Testis (tissue), 3 donors: ENCODE results near the gene VKORC1. TPM values are rescaled to one million over a fixed set of nuclear protein-coding genes. Genes with fewer than 3 reads are reported as not detected.

ENCODE experiments used
- DNase-seq: peaks from one replicate; pipeline ENCODE4 v3.0.0-alpha.2; 2019
- H3K27ac ChIP-seq, 2 donors: fragments of 200-600 bp; sonication (generic); one replicate each; pipeline ENCODE4 v1.5.1; 2019
- H3K27me3 ChIP-seq: fragments of 200-600 bp; sonication (generic); one replicate; pipeline ENCODE4 v1.5.1; 2019
- H3K36me3 ChIP-seq: fragments of 200-600 bp; sonication (generic); one replicate; pipeline ENCODE4 v1.5.1; 2017; ENCODE audit warnings: low read depth; ENCODE audit errors: missing control alignments
- H3K4me1 ChIP-seq: fragments of 200-600 bp; sonication (generic); one replicate; pipeline ENCODE4 v1.5.1; 2019
- H3K4me3 ChIP-seq, 2 donors: fragments of 200-600 bp; sonication (generic); one replicate each; pipeline ENCODE4 v1.5.1; 2017 to 2019
- H3K9me3 ChIP-seq: fragments of 200-600 bp; sonication (generic); one replicate; pipeline ENCODE4 v1.5.1; 2017
- POLR2A ChIP-seq: fragments of 450-650 bp; IDR thresholded peaks from one replicate; pipeline ENCODE4 v1.6.1; 2017; ENCODE audit warnings: antibody characterized with exemption, mild to moderate bottlenecking, moderate library complexity
- WGBS, 2 donors: methylation state at CpG; one replicate each; pipeline ENCODE4 v1.1.5; 2018; 5-methylcytosine and 5-hydroxymethylcytosine counted together
- intact Hi-C: fragments of 100-400 bp; cut with DNase I; formaldehyde crosslinking; loops from one replicate; pipeline ENCODE4 v1.15.1; 2023; ENCODE audit warnings: low total_unique reads
- polyA plus RNA-seq: library from polyadenylated mRNA; stranded (reverse); fragments of 350-450 nt; fragmentation: Illumina TruSeq; extraction: RNeasy Lipid Tissue Mini Kit (QIAGEN cat#74804); gene quantifications from one replicate; pipeline ENCODE4 v1.2.3, GENCODE V29; 2014; ENCODE audit warnings: low read depth, low replicate concordance; ENCODE audit not compliant: insufficient read depth
- total RNA-seq, 2 donors: library from RNA; depleted of rRNA; stranded (reverse); fragments of >200 nt; gene quantifications; one replicate each; pipeline ENCODE4 v1.2.3, GENCODE V29; 2016
- TF ChIP-seq, protein P1 (sequence below), 3 experiments: fragments of 450-650 bp in 2 of 3; fragments of 200-600 bp in 1 of 3; sonication (generic) in 1 of 3; IDR thresholded peaks; one replicate each; pipeline ENCODE4 v1.5.1; 2016 to 2019; ENCODE audit warnings: antibody characterized with exemption in 3 of 3, mild to moderate bottlenecking in 2 of 3, moderate library complexity in 1 of 3

VKORC1 gene
- total and polyA plus RNA-seq, 3 donors from 2014 or later = 102 to 183 (median 102) TPM

DNA sequence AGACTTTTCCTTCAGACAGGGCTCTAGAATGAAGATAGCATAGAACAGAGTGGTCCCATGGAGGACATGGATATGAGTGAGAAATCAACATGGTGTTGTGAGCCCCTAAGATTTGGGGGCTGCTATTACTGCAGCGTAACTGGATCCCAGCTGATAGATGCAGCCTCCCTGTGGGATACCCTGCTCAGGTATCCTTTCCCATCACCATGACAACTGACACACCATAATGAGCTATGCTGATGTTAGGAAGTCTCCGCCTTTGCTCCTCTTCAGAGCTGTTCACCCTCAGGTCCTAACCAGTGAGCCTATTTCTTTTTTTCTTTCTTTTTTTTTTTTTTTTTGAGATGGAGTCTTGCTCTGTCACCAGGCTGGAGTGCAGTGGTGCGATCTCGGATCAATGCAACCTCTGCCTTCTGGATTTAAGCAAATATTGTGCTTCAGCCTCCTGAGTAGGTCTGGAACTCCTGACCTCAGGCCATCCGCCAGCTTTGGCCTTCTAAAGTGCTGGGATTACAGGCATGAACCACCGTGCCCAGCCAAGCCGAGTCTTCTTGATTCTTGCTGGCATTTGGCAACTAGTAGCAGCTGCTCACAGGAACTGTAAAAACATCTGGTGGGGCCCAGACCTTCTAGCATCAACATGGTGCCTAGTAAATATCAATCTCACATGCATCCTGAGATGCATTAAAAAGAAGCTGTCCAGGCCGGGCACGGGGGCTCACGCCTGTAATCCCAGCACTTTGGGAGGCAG lies 44.1 kb downstream of the VKORC1 start:
- no peaks in the 10 kb centered on the region for H3K36me3 ChIP-seq
- no peaks in the 10 kb centered on the region for H3K27me3 ChIP-seq
- H3K9me3 ChIP-seq = no peaks in the 10 kb centered on the region
- no peak overlapping the region for H3K27ac ChIP-seq
- H3K4me1 ChIP-seq = no peaks in the 10 kb centered on the region
- TF ChIP-seq, protein P1, sequence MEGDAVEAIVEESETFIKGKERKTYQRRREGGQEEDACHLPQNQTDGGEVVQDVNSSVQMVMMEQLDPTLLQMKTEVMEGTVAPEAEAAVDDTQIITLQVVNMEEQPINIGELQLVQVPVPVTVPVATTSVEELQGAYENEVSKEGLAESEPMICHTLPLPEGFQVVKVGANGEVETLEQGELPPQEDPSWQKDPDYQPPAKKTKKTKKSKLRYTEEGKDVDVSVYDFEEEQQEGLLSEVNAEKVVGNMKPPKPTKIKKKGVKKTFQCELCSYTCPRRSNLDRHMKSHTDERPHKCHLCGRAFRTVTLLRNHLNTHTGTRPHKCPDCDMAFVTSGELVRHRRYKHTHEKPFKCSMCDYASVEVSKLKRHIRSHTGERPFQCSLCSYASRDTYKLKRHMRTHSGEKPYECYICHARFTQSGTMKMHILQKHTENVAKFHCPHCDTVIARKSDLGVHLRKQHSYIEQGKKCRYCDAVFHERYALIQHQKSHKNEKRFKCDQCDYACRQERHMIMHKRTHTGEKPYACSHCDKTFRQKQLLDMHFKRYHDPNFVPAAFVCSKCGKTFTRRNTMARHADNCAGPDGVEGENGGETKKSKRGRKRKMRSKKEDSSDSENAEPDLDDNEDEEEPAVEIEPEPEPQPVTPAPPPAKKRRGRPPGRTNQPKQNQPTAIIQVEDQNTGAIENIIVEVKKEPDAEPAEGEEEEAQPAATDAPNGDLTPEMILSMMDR (IDR thresholded peaks at IDR 0.05) = no peak
- no peak for TF ChIP-seq POLR2A
- no peak for DNase-seq
- intact Hi-C loops = no loop called here
- WGBS, 2 donors = 83 to 88% methylated on average over 8 to 10 of the region's 10 CpGs
- no peak overlapping the region for H3K4me3 ChIP-seq

DNA sequence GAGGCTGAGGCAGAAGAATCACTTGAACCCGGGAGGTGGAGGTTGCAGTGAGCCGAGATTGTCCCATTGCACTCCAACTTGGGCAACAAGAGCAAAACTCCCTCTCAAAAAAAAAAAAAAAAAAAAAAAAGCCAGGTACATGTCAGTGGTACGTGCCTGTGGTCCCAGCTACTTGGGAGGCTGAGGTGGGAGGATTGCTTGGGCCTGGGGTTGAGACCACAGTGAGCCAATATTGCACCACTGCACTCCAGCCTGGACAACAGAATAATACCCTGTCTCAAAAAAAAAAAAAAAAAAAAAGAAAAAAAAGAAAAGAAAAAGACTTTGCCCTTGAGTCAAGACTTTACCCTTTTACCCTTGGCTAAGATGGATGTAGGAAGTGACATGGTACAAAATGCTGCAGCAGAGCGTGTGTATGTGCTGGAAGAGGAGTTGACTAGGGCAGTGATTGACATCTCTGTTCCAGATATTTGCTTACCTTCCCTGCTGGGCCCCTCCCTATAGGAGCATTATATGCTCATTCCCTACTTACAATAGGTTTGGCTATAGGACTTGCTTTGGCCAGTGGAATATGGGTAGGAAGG lies 50.6 kb downstream of the VKORC1 start:
- DNase-seq = no peak
- Histone ChIP-seq H3K36me3 (no peaks in the 10 kb centered on the region), H3K27ac (no peak overlapping the region), H3K9me3 (no peaks in the 10 kb centered on the region), H3K27me3 (no peaks in the 10 kb centered on the region), H3K4me1 (no peaks in the 10 kb centered on the region), H3K4me3 (no peak overlapping the region)
- TF ChIP-seq, protein P1 (IDR thresholded peaks at IDR 0.05) = no peak
- TF ChIP-seq POLR2A = no peak
- intact Hi-C loops = no loop called here
- WGBS, 2 donors = 81 to 89% methylated on average over 4 of the region's 4 CpGs

DNA sequence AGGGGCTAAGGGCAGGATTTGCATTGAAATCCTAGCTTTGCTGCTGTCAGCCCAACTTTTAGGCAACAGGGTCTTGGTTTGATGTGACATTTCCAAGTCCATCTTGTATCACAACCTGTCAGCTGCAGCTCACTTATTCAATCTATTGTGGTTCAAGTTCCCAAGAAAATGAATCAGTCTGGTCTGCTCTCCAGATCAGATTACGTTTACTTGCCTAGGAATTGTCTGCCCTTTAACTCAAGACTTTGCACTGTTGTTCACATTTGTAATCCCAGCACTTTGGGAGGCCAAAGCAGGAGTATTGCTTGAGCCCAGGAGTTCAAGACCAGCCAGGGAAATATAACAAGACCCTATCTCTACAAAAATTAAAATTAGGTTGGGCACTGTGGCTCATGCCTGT lies 51.2 kb downstream of the VKORC1 start:
- H3K36me3 ChIP-seq = no peaks in the 10 kb centered on the region
- no peak overlapping the region for H3K4me3 ChIP-seq
- no peaks in the 10 kb centered on the region for H3K27me3 ChIP-seq
- no peak for DNase-seq
- whole genome bisulfite sequencing, 2 donors = 88 to 97% methylated on average over 1 of the region's 1 CpG
- H3K4me1 ChIP-seq = no peaks in the 10 kb centered on the region
- TF ChIP-seq, protein P1 (IDR thresholded peaks at IDR 0.05) = no peak
- H3K9me3 ChIP-seq = no peaks in the 10 kb centered on the region
- intact Hi-C loops = no loop called here
- no peak overlapping the region for H3K27ac ChIP-seq

DNA sequence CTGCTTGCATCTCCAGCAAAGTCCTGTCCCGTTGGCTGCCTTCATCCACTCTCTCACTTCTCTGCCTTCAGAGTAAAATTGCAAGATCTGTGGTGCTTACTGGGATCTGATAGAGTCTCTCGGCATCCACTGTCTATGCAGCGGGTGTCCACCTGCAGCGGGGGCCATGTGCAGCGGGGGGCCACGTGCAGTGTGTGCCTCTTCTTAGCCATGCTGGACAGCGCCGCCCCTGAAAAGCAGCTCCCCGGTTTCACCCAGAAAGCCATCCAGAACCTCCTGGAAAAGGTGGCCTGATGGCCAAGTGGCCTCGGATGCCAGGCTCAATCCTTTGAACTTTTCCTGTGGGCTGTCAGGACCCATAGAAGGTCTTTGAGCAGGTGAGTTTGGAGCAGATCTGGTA lies 51.7 kb downstream of the VKORC1 start:
- Histone ChIP-seq H3K4me3 (no peak overlapping the region), H3K36me3 (no peaks in the 10 kb centered on the region), H3K4me1 (no peaks in the 10 kb centered on the region), H3K9me3 (no peaks in the 10 kb centered on the region), H3K27me3 (no peaks in the 10 kb centered on the region), H3K27ac (no peak overlapping the region)
- DNase-seq = no peak
- TF ChIP-seq, protein P1 (IDR thresholded peaks at IDR 0.05) = no peak
- TF ChIP-seq POLR2A = no peak
- WGBS, 2 donors = 48 to 76% methylated on average over 10 of the region's 10 CpGs
- intact Hi-C loops = no loop called here

Other genes with a start within 250 kb of the VKORC1 start
- gene BCL7C, start 200.7 kb downstream of the VKORC1 start, total RNA-seq = 10 to 100 TPM; 49.6 to 57.4 TPM
- 40.2 TPM for gene BCL7C, start 200.7 kb downstream of the VKORC1 start, polyA plus RNA-seq
- gene CTF1, start 198.2 kb downstream of the VKORC1 start, total RNA-seq = 1 to 10 TPM; 5.9 to 9.0 TPM
- 5.6 TPM for gene CTF1, start 198.2 kb downstream of the VKORC1 start, polyA plus RNA-seq
- 100 to 1,000 TPM; 142 to 149 TPM for gene FBXL19, start 171.2 kb downstream of the VKORC1 start, total RNA-seq
- 47.0 TPM for gene FBXL19, start 171.2 kb downstream of the VKORC1 start, polyA plus RNA-seq
- 10 to 100 TPM; 68.6 to 75.0 TPM for gene ORAI3, start 145.7 kb downstream of the VKORC1 start, total RNA-seq
- gene ORAI3, start 145.7 kb downstream of the VKORC1 start, polyA plus RNA-seq = 29.1 TPM
- 10 to 100 TPM; 45.7 to 45.8 TPM for gene SETD1A, start 137.0 kb downstream of the VKORC1 start, total RNA-seq
- 41.4 TPM for gene SETD1A, start 137.0 kb downstream of the VKORC1 start, polyA plus RNA-seq
- gene HSD3B7, start 109.6 kb downstream of the VKORC1 start, total RNA-seq = 1 to 10 TPM; 5.7 to 7.4 TPM
- 8.9 TPM for gene HSD3B7, start 109.6 kb downstream of the VKORC1 start, polyA plus RNA-seq
- gene STX1B, start 84.2 kb downstream of the VKORC1 start, total RNA-seq = 1 to 10 TPM; 6.3 to 8.7 TPM
- 5.8 TPM for gene STX1B, start 84.2 kb downstream of the VKORC1 start, polyA plus RNA-seq
- gene STX4, start 61.2 kb downstream of the VKORC1 start, total RNA-seq = 10 to 100 TPM; 50.9 to 56.9 TPM
- 37.1 TPM for gene STX4, start 61.2 kb downstream of the VKORC1 start, polyA plus RNA-seq
- gene ZNF668, start 20.6 kb downstream of the VKORC1 start, total RNA-seq = 10 to 100 TPM; 17.2 to 20.2 TPM
- gene ZNF668, start 20.6 kb downstream of the VKORC1 start, polyA plus RNA-seq = 10.1 TPM
- 10 to 100 TPM; 68.9 to 74.0 TPM for gene ZNF646, start 20.4 kb downstream of the VKORC1 start, total RNA-seq
- gene ZNF646, start 20.4 kb downstream of the VKORC1 start, polyA plus RNA-seq = 80.3 TPM
- gene PRSS53, start 5.9 kb downstream of the VKORC1 start, total RNA-seq = 1 to 10 TPM; 2.7 to 6.1 TPM
- gene PRSS53, start 5.9 kb downstream of the VKORC1 start, polyA plus RNA-seq = 1.1 TPM
- gene BCKDK, start 13.6 kb upstream of the VKORC1 start, total RNA-seq = 10 to 100 TPM; 68.8 to 69.1 TPM
- 34.5 TPM for gene BCKDK, start 13.6 kb upstream of the VKORC1 start, polyA plus RNA-seq
- 100 to 1,000 TPM in 1 of 2 donors, 10 to 100 TPM in 1; 96.9 to 111 TPM for gene KAT8, start 22.9 kb upstream of the VKORC1 start, total RNA-seq
- 86.0 TPM for gene KAT8, start 22.9 kb upstream of the VKORC1 start, polyA plus RNA-seq
- under 1 TPM; 0.74 to 0.79 TPM for gene PRSS8, start 40.9 kb upstream of the VKORC1 start, total RNA-seq
- 1.5 TPM for gene PRSS8, start 40.9 kb upstream of the VKORC1 start, polyA plus RNA-seq
- gene PRSS36, start 55.3 kb upstream of the VKORC1 start, total RNA-seq = 1 to 10 TPM; 7.1 to 8.3 TPM
- 5.4 TPM for gene PRSS36, start 55.3 kb upstream of the VKORC1 start, polyA plus RNA-seq
- 100 to 1,000 TPM; 205 to 217 TPM for gene FUS, start 85.3 kb upstream of the VKORC1 start, total RNA-seq
- 423 TPM for gene FUS, start 85.3 kb upstream of the VKORC1 start, polyA plus RNA-seq
- gene PYCARD, start 108.0 kb upstream of the VKORC1 start, total RNA-seq = 10 to 100 TPM in 1 of 2 donors, 1 to 10 TPM in 1; 2.6 to 11.1 TPM
- gene PYCARD, start 108.0 kb upstream of the VKORC1 start, polyA plus RNA-seq = 8.7 TPM
- under 1 TPM; 0.50 to 0.55 TPM for gene TRIM72, start 119.3 kb upstream of the VKORC1 start, total RNA-seq
- 0.58 TPM for gene TRIM72, start 119.3 kb upstream of the VKORC1 start, polyA plus RNA-seq
- gene PYDC1, start 122.3 kb upstream of the VKORC1 start, total RNA-seq = not detected
- not detected for gene PYDC1, start 122.3 kb upstream of the VKORC1 start, polyA plus RNA-seq
- 1 to 10 TPM; 4.4 to 7.7 TPM for gene ITGAM, start 165.2 kb upstream of the VKORC1 start, total RNA-seq
- 7.1 TPM for gene ITGAM, start 165.2 kb upstream of the VKORC1 start, polyA plus RNA-seq